Measurements from ENCODE around the gene BCL10.

DNA sequence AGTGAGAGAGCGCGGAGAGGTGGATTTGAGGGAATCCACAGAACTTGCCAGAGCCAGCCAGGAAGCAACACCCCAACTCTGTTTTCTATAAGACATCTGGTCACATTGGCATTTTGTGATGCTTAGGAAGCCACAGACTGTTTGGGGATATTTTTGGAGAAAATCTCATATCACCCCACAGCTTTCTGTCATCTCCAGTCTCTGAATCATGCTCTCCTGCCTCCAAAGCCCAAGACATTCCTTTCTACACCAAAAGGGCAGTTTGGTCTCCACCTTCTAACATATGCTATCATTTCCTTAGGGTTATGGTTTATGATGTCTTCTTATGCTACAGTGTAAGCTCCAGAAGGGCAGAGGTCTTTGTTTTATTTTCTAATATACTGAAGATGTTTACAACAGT lies 14.4 kb upstream of the BCL10 start:
- TF ChIP-seq, protein P1, sequence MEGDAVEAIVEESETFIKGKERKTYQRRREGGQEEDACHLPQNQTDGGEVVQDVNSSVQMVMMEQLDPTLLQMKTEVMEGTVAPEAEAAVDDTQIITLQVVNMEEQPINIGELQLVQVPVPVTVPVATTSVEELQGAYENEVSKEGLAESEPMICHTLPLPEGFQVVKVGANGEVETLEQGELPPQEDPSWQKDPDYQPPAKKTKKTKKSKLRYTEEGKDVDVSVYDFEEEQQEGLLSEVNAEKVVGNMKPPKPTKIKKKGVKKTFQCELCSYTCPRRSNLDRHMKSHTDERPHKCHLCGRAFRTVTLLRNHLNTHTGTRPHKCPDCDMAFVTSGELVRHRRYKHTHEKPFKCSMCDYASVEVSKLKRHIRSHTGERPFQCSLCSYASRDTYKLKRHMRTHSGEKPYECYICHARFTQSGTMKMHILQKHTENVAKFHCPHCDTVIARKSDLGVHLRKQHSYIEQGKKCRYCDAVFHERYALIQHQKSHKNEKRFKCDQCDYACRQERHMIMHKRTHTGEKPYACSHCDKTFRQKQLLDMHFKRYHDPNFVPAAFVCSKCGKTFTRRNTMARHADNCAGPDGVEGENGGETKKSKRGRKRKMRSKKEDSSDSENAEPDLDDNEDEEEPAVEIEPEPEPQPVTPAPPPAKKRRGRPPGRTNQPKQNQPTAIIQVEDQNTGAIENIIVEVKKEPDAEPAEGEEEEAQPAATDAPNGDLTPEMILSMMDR (conservative IDR thresholded peaks at IDR 0.05; ENCODE audit: low read depth, low read length), result no peak
- TF ChIP-seq EZH2 (IDR thresholded peaks at IDR 0.05; ENCODE audit: low read length, unreplicated experiment) (no peak), EZH2phosphoT487 (IDR thresholded peaks at IDR 0.05; ENCODE audit: borderline replicate concordance, low read length) (no peak)
